MM.1S (cell line): ENCODE data around the gene PTPN2.

Experiments
- EZH2 ChIP-seq: fragments of 300-600 bp; sonication (generic); optimal IDR thresholded peaks from 2 replicates; pipeline ENCODE3; 2017; ENCODE audit warnings: low read depth, mild to moderate bottlenecking, antibody characterized with exemption, low read length, mixed read lengths
- TF ChIP-seq, protein P1 (sequence below): fragments of 300-600 bp; sonication (generic); IDR thresholded peaks from 2 replicates; pipeline ENCODE4 v1.5.1; 2016; ENCODE audit warnings: antibody characterized with exemption, low read length, mixed read lengths

GRCh38 chr18:12924616-12925015 lies 40.6 kb upstream of the PTPN2 start:
- TF ChIP-seq, protein P1, sequence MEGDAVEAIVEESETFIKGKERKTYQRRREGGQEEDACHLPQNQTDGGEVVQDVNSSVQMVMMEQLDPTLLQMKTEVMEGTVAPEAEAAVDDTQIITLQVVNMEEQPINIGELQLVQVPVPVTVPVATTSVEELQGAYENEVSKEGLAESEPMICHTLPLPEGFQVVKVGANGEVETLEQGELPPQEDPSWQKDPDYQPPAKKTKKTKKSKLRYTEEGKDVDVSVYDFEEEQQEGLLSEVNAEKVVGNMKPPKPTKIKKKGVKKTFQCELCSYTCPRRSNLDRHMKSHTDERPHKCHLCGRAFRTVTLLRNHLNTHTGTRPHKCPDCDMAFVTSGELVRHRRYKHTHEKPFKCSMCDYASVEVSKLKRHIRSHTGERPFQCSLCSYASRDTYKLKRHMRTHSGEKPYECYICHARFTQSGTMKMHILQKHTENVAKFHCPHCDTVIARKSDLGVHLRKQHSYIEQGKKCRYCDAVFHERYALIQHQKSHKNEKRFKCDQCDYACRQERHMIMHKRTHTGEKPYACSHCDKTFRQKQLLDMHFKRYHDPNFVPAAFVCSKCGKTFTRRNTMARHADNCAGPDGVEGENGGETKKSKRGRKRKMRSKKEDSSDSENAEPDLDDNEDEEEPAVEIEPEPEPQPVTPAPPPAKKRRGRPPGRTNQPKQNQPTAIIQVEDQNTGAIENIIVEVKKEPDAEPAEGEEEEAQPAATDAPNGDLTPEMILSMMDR = no peak
- no peak for TF ChIP-seq EZH2
